NCI-H2029 (cell line): Measurements from ENCODE around the gene HERC4.
"Not testable (repeated sequence)": the region's sequence is repeated elsewhere in the genome, so short reads cannot be mapped to it uniquely, and the experiment has no call there.

Experiments
- DNase-seq: peaks from one replicate; lab custom pipeline; 2025; lab: John Stamatoyannopoulos, UW

The HERC4 gene

GRCh38 chr10:67878133-67878532 is 196.9 kb downstream of the HERC4 start:
- DNase-seq = no peak

DNA sequence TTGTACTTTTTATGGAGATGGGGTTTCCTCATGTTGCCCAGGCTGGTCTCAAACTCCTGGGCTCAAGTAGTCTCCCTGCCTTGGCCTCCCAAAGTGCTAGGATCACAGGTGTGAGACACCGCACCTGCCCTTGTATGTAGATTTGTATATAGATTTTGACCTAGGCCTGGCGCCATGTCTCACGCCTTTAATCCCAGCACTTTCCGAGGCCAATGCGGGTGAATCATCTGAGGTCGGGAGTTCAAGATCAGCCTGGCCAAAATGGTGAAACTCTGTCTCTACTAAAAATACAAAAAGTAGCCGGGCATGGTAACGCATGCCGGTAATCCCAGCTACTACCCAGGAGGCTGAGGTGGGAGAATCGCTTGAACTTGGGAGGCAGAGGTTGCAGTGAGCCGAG is 197.7 kb downstream of the HERC4 start:
- DNase-seq = not testable (repeated sequence)

DNA sequence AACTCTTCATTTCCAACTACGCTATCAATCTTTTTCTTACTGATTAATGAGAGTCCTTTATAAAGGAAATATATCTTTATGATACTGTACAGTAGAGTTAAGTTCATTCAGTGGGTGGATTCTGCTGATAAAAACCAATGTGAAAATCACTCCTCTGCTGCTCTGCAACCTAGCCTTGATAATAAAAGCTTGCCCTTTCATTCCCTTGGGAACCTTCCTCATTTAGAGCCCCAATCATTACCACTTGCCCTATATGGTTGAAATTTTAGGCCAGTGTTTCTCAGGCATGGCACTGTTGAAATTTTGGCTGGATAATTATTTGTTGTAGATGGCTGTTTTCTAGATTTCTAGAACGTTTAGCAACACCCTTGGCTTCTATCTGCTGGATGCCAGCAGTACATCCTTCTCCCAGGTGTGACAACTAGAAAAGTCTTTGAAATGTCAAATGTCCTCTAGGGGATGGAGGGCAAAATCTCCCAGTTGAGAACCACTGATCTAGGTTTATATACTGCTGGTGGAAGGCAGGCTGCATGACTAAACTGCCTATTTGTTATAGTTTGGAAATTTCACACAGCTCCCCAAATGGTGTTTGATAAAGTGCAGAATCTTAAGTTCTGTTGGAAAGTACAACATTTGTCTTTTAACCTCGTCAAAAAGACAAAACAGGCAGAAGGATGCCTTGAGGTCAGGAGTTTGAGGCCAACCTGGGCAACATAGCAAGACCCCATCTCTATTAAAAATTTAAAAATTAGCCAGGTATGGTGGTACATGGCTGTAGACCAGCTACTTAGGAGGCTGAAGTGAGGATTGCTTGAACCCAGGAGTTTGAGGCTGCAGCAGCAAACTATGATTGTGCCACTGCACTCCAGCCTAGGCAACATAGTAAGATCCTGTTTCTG is 199.5 kb downstream of the HERC4 start:
- DNase-seq = no peak
